PC-3 (cell line): ENCODE data around the gene WAC.

Experiments
- CTCF ChIP-seq: fragments of 300-600 bp; sonication (generic); conservative IDR thresholded peaks from 2 replicates; pipeline ENCODE4 v1.5.1; 2017; ENCODE audit warnings: antibody characterized with exemption, low read depth, mild to moderate bottlenecking, low read length
- EZH2 ChIP-seq: fragments of 300-600 bp; sonication (generic); IDR thresholded peaks from one replicate; pipeline ENCODE4 v1.6.1; 2017; ENCODE audit warnings: antibody characterized with exemption, mild to moderate bottlenecking, low read length; ENCODE audit not compliant: unreplicated experiment
- EZH2phosphoT487 ChIP-seq: fragments of 300-600 bp; sonication (generic); IDR thresholded peaks from 2 replicates; pipeline ENCODE4 v1.6.1; 2018; ENCODE audit warnings: mild to moderate bottlenecking, antibody characterized with exemption, low read length, borderline replicate concordance

- TF ChIP-seq CTCF: no peak
- TF ChIP-seq EZH2phosphoT487: no peak
- no peak for TF ChIP-seq EZH2
Measured at GRCh38 chr10:28652703-28653102, 119.8 kb downstream of the WAC start.
